Testis (tissue), 3 donors: ENCODE data around the gene SCO2. TPM values are rescaled to one million over a fixed set of nuclear protein-coding genes. Genes with fewer than 3 reads are reported as not detected.

Experiments used
- DNase-seq: peaks from one replicate; pipeline ENCODE4 v3.0.0-alpha.2; 2019
- H3K27ac ChIP-seq, 2 donors: fragments of 200-600 bp; sonication (generic); one replicate each; pipeline ENCODE4 v1.5.1; 2019
- H3K27me3 ChIP-seq: fragments of 200-600 bp; sonication (generic); one replicate; pipeline ENCODE4 v1.5.1; 2019
- H3K36me3 ChIP-seq: fragments of 200-600 bp; sonication (generic); one replicate; pipeline ENCODE4 v1.5.1; 2017; ENCODE audit warnings: low read depth; ENCODE audit errors: missing control alignments
- H3K4me1 ChIP-seq: fragments of 200-600 bp; sonication (generic); one replicate; pipeline ENCODE4 v1.5.1; 2019
- H3K4me3 ChIP-seq, 2 donors: fragments of 200-600 bp; sonication (generic); one replicate each; pipeline ENCODE4 v1.5.1; 2017 to 2019
- H3K9me3 ChIP-seq: fragments of 200-600 bp; sonication (generic); one replicate; pipeline ENCODE4 v1.5.1; 2017
- CTCF ChIP-seq, 3 experiments: fragments of 450-650 bp in 2 of 3; fragments of 200-600 bp in 1 of 3; sonication (generic) in 1 of 3; IDR thresholded peaks; one replicate each; pipeline ENCODE4 v1.5.1; 2016 to 2019; ENCODE audit warnings: antibody characterized with exemption in 3 of 3, mild to moderate bottlenecking in 2 of 3, moderate library complexity in 1 of 3
- POLR2A ChIP-seq: fragments of 450-650 bp; IDR thresholded peaks from one replicate; pipeline ENCODE4 v1.6.1; 2017; ENCODE audit warnings: antibody characterized with exemption, mild to moderate bottlenecking, moderate library complexity
- WGBS, 2 donors: methylation state at CpG; one replicate each; pipeline ENCODE4 v1.1.5; 2018; 5-methylcytosine and 5-hydroxymethylcytosine counted together
- intact Hi-C: fragments of 100-400 bp; cut with DNase I; formaldehyde crosslinking; loops from one replicate; pipeline ENCODE4 v1.15.1; 2023; ENCODE audit warnings: low total_unique reads
- polyA plus RNA-seq: library from polyadenylated mRNA; stranded (reverse); fragments of 350-450 nt; fragmentation: Illumina TruSeq; extraction: RNeasy Lipid Tissue Mini Kit (QIAGEN cat#74804); gene quantifications from one replicate; pipeline ENCODE4 v1.2.3, GENCODE V29; 2014; ENCODE audit warnings: low read depth, low replicate concordance; ENCODE audit not compliant: insufficient read depth
- total RNA-seq, 2 donors: library from RNA; depleted of rRNA; stranded (reverse); fragments of >200 nt; gene quantifications; one replicate each; pipeline ENCODE4 v1.2.3, GENCODE V29; 2016

SCO2 gene
- total and polyA plus RNA-seq, 3 donors from 2014 or later, result 1.8 to 4.8 (median 4.1) TPM

- Histone ChIP-seq H3K27ac (no peak overlapping the region), H3K4me3 (no peak overlapping the region), H3K9me3 (no peaks in the 10 kb centered on the region), H3K4me1 (peaks cover 9% of the 10 kb centered on the region), H3K27me3 (no peaks in the 10 kb centered on the region), H3K36me3 (no peaks in the 10 kb centered on the region)
- intact Hi-C loops, result no loop called here
- 72 to 75% methylated on average over 6 of the region's 6 CpGs for WGBS, 2 donors
- no peak for TF ChIP-seq CTCF (IDR thresholded peaks at IDR 0.05)
- no peak for TF ChIP-seq POLR2A
- no peak for DNase-seq
Observed at GRCh38 chr22:50502096-50502495, 23.3 kb downstream of the SCO2 start.

GRCh38 chr22:50500452-50500851, 24.9 kb downstream of the SCO2 start:
- Histone ChIP-seq H3K27ac (no peak overlapping the region), H3K4me3 (no peak overlapping the region), H3K4me1 (no peaks in the 10 kb centered on the region), H3K9me3 (no peaks in the 10 kb centered on the region), H3K36me3 (no peaks in the 10 kb centered on the region), H3K27me3 (no peaks in the 10 kb centered on the region)
- no peak for DNase-seq
- TF ChIP-seq CTCF (IDR thresholded peaks at IDR 0.05), result no peak
- no peak for TF ChIP-seq POLR2A
- 93 to 96% methylated on average over 12 of the region's 12 CpGs for WGBS, 2 donors
- intact Hi-C loops, result no loop called here

GRCh38 chr22:50498322-50498890, 27.0 kb downstream of the SCO2 start:
- H3K4me1 ChIP-seq, result no peaks in the 10 kb centered on the region
- WGBS, 2 donors, result 29% methylated on average over 11 to 13 of the region's 13 CpGs
- TF ChIP-seq CTCF (IDR thresholded peaks at IDR 0.05) (peak in 2 of 3 experiments; percentile 38 to 45), POLR2A (no peak)
- H3K27ac ChIP-seq, result no peak overlapping the region
- no peaks in the 10 kb centered on the region for H3K9me3 ChIP-seq
- peak; percentile 75 for DNase-seq
- no peaks in the 10 kb centered on the region for H3K36me3 ChIP-seq
- intact Hi-C loops, result no loop called here
- H3K27me3 ChIP-seq, result no peaks in the 10 kb centered on the region
- H3K4me3 ChIP-seq, result no peak overlapping the region

GRCh38 chr22:50497093-50497492, 28.3 kb downstream of the SCO2 start:
- Histone ChIP-seq H3K27me3 (no peaks in the 10 kb centered on the region), H3K36me3 (no peaks in the 10 kb centered on the region), H3K4me3 (no peak overlapping the region), H3K27ac (no peak overlapping the region), H3K9me3 (no peaks in the 10 kb centered on the region), H3K4me1 (no peaks in the 10 kb centered on the region)
- no peak for TF ChIP-seq POLR2A
- TF ChIP-seq CTCF (IDR thresholded peaks at IDR 0.05), result no peak
- intact Hi-C loops, result no loop called here
- no peak for DNase-seq
- 86 to 92% methylated on average over 6 of the region's 6 CpGs for WGBS, 2 donors
